ENCODE measurements around the gene TEPSIN.

- TF ChIP-seq CTCF (IDR thresholded peaks at IDR 0.05; ENCODE audit: low read depth, low read length, missing input control) (no peak), YY1 (IDR thresholded peaks at IDR 0.05) (no peak), TAF1 (conservative IDR thresholded peaks at IDR 0.05) (no peak), RAD21 (IDR thresholded peaks at IDR 0.05) (no peak), JUND (IDR thresholded peaks at IDR 0.05) (no peak), SP1 (IDR thresholded peaks at IDR 0.05) (no peak), REST (IDR thresholded peaks at IDR 0.05) (no peak), GABPA (IDR thresholded peaks at IDR 0.05 in 1 of 2, conservative IDR thresholded peaks at IDR 0.05 in 1 of 2) (no peak), EGR1 (IDR thresholded peaks at IDR 0.05; ENCODE audit: low read depth in 2 of 2) (no peak)
- TF ChIP-seq, protein P1, sequence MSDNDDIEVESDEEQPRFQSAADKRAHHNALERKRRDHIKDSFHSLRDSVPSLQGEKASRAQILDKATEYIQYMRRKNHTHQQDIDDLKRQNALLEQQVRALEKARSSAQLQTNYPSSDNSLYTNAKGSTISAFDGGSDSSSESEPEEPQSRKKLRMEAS (IDR thresholded peaks at IDR 0.05): no peak
These were observed 7.7 kb downstream of the TEPSIN start for GRCh38 chr17:81231121-81231645.
